SK-N-SH (cell line): ENCODE data around the gene MACO1.

Source experiments
- NFIC ChIP-seq: IDR thresholded peaks from 2 replicates; pipeline ENCODE4 v1.4.0; 2012; ENCODE audit warnings: borderline replicate concordance
- RFX5 ChIP-seq: IDR thresholded peaks from 2 replicates; pipeline ENCODE4 v1.6.1; 2012; ENCODE audit warnings: mild to moderate bottlenecking, improper control_type of control experiment, low read length
- TAF1 ChIP-seq: IDR thresholded peaks from 2 replicates; pipeline ENCODE4 v1.6.1; 2012; ENCODE audit warnings: low read depth, mild to moderate bottlenecking, low read length, moderate library complexity, borderline replicate concordance
- TCF12 ChIP-seq: IDR thresholded peaks from 2 replicates; pipeline ENCODE4 v1.4.0; 2012
- TF ChIP-seq, protein P1 (sequence below): IDR thresholded peaks from 2 replicates; pipeline ENCODE4 v1.4.0; 2012; ENCODE audit warnings: low read depth, borderline replicate concordance
- TF ChIP-seq, protein P2 (sequence below): fragments of 200-600 bp; sonication (generic); IDR thresholded peaks from 2 replicates; pipeline ENCODE4 v1.6.1; 2017; ENCODE audit warnings: antibody characterized with exemption, mild to moderate bottlenecking, moderate library complexity

DNA sequence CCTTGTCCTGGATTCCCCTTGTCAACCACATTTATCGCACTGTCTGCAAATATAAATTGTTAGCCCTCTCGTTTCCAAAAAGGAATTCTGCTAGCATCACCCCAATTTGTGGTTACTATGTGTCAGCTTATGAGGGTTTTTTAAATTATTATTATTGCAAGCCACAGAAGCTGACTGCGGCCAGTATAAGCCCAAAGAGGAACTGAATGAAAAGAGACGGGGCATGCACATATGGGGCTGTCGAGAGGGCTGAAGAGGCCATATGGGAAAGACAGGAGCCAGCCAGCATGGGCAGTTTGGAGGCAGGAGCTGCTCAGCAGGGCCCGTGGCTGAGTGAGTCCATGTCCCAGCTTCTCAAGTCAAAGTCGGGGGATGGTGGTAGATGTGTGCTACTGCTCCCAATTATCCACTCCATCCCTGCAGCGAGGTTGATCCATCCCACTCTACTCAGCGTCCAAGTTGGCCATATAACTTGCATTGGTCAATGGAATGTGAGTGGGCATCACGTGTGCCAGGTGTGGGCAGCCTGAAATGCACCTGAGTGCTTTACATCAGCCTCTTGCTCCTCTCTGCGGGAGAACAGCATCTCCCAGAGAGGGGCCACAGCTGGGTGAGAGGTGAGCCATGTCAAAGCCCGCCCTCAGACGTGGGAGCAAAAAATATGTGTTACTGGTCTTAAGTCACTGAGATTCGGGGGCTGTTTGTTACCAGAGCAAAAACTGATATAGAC is 75.1 kb downstream of the MACO1 start:
- TF ChIP-seq, protein P1, sequence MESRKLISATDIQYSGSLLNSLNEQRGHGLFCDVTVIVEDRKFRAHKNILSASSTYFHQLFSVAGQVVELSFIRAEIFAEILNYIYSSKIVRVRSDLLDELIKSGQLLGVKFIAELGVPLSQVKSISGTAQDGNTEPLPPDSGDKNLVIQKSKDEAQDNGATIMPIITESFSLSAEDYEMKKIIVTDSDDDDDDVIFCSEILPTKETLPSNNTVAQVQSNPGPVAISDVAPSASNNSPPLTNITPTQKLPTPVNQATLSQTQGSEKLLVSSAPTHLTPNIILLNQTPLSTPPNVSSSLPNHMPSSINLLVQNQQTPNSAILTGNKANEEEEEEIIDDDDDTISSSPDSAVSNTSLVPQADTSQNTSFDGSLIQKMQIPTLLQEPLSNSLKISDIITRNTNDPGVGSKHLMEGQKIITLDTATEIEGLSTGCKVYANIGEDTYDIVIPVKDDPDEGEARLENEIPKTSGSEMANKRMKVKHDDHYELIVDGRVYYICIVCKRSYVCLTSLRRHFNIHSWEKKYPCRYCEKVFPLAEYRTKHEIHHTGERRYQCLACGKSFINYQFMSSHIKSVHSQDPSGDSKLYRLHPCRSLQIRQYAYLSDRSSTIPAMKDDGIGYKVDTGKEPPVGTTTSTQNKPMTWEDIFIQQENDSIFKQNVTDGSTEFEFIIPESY: no peak
- TF ChIP-seq, protein P2, sequence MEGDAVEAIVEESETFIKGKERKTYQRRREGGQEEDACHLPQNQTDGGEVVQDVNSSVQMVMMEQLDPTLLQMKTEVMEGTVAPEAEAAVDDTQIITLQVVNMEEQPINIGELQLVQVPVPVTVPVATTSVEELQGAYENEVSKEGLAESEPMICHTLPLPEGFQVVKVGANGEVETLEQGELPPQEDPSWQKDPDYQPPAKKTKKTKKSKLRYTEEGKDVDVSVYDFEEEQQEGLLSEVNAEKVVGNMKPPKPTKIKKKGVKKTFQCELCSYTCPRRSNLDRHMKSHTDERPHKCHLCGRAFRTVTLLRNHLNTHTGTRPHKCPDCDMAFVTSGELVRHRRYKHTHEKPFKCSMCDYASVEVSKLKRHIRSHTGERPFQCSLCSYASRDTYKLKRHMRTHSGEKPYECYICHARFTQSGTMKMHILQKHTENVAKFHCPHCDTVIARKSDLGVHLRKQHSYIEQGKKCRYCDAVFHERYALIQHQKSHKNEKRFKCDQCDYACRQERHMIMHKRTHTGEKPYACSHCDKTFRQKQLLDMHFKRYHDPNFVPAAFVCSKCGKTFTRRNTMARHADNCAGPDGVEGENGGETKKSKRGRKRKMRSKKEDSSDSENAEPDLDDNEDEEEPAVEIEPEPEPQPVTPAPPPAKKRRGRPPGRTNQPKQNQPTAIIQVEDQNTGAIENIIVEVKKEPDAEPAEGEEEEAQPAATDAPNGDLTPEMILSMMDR: no peak
- TF ChIP-seq NFIC (no peak), TAF1 (no peak), TCF12 (no peak), RFX5 (no peak)
